Activated CD4-positive, CD25-positive, alpha-beta regulatory T cell treated with anti-CD3 and anti-CD28 coated beads, Interleukin-2, amount 50 U/mL, for 72 hours (primary cell): ENCODE data around the gene CENPU.
"Not testable (repeated sequence)": the region's sequence is repeated elsewhere in the genome, so short reads cannot be mapped to it uniquely, and the experiment has no call there.

Source experiments
- DNase-seq: peaks from one replicate; pipeline ENCODE4 v3.0.0; 2021

The CENPU gene

DNA sequence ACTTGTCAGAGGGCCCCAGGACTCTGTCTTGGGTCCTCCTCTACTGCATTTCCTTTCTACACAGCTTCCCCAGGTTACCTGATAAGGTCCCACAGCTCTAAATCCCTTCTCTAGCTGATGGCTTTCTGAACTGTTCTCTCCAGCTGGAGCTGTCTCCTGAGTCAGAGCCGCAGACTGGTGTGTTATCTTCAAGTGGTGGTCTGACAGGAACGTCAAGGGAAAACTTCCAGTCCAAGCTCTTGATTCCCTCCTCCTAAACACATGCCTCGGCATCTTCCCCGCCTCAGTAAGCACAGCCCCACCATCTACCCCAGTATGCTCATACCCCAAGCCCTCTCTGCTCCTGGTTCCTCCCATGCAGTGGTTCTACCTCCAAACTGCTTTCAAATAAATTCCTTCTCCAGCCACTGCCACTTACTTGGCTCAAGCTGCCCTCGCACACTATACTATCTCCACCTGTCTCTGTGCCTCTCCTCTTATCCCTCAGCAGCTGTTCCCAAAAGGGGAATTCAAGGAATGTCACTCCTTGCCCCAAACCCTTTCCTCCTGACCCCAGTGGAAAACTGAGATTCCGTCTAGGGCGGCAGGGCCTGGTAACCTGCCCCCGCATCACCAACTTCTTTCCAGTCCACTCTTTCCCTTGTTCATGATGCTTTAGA, 17.2 kb upstream of the CENPU start:
- no peak for DNase-seq

DNA sequence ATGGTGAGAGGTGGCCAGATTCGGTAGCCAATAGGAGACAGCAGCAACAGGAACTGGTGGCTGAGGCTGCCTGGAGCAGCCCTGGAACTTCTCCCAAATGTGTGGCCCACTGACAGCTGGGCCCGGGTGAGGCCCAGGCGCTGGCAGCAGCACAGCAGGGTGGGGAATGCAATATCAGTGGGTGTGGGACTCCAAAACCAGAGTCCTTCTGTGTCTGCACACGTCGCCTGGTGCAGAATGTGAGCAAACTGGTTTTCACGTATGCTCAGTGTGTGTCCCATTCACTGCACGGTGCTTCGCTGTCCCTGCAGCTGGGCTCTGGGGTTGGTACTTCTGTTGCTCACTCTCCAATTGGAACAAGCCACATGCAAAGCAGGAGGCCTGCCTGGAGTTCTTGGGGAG, 14.4 kb upstream of the CENPU start:
- no peak for DNase-seq

DNA sequence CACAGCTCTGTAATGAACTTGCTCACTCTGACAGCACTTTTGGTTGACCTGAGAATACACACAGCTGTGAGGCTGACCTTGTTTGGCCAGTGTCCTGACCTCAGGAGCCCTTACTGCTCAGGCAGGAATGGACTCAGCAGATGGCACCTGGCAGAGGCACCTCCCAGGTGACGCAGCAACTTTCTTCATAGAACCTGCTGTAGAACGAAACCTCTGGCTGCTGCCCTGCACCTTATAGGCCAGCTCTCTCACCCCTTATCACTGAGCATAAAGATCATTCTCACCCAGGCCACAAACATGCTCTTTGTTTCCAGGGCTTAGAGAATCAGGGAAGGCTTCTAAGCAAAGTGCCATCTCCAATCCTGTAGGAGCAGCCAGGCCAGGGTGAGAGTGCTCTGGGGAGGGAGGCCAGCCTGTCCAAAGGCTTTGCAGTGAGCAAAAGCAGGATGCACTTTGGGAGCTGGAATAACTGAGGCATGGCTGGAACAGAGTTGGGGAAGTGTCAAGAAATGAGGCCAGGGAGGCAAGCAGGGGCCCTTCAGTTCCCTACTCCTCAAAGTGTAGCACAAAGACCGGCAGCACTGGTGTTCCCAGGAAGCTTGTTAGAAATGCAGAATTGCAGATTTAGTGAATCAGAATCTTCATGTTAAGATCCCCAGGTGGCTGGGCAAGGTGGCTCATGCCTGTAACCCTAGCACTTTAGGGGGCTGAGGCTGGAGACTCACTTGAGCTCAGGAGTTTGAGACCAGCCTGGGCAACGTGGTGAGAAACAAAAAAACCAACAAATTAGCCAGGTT, 13.3 kb upstream of the CENPU start:
- DNase-seq: no peak

DNA sequence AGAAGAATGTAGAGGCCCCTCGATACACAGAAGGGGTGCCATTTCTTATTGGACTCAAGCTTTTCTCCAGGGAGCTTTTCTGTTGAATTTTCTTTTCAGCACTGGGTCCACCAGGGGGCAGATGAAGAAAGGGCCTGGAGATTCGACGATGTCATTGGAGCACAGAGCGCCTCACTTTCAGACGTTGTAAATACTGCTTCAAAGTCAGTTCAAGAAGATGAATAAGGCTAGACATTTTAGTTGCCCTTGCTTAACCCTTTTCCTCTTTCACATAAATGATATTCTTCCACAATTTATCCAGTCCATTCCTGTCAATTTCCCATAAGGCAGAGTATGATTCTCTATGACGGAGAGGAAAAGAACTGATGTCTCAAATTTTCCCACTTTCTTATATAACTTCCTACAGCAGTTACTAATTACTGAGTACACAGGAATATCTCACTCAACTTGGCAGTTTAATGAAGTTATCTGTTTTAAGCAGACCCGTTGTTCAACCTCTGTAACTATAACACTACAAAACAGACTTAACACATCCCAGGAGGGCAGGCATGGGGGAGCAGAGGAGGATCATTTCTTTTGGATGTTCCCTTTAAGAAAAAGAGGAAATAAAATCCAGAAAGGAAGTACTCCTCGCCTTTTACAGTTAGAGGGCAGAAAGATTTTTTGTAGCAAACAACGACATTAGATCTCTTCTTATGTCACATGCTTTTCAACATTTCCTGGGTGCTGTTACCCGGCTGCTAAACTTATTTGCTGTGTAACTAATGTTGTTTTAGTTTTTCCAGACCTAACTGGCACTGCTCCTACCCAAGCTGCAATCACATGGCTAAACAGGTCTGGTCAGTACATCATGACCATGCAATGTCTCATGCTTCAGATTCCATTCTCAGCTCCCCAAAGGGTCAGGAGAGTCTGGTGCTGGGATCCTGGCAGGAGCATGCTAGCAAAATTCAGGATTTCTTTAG, 12.2 kb upstream of the CENPU start:
- DNase-seq: peak; percentile 55

DNA sequence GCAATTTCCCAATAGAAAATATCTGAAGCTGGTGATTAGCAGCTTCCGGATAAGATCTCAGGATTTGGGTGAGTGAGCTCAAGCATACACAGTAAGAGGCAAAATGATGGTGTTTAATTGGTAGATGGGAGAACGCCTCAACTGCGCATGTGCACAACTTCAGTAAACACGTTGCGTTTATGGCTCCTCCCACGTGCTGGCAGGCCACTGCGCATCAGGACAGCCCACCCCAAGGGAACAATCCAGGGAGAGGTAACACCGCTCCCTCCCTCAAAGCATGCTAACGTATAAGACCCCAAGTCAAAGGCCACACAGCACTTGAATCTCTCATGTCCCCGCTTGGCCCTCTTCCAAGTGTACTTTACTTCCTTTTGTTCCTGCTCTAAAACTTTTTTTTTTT, 10.3 kb upstream of the CENPU start:
- DNase-seq: no peak

DNA sequence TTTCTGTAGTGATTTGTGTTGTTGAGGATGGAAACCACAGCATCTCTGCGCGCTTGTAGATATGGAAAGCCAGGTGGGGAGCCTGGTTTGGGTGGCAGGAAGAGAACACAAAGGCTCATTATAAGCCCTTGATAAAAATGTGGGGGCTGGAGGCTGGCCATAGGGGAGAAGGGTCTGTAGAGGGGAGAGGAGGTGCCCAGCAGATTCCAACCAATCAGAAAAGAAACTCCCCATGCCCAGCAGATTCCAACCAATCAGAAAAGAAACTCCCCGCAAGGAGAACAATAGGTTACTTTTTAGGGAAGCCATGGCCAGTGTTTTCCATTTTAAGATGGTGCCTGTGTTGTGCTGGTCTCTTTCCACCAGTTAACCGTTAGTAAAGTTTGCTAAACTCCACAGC, 9.8 kb upstream of the CENPU start:
- DNase-seq: no peak

DNA sequence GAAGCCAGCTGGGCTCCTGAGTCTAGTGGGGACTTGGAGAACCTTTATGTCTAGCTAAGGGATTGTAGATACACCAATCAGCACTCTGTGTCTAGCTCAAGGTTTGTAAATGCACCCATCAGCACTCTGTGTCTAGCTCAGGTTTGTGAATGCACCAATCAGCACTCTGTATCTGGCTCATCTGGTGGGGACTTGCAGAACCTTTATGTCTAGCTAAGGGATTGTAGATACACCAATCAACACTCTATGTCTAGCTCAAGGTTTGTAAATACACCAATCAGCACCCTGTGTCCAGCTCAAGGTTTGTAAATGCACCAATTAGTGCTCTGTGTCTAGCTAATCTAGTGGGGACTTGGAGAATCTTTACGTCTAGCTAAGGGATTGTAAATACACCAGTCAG, 7.8 kb upstream of the CENPU start:
- not testable (repeated sequence) for DNase-seq

- no peak for DNase-seq
These were observed 7.1 kb upstream of the CENPU start for GRCh38 chr4:184740980-184741391.

GRCh38 chr4:184739575-184739974, 5.7 kb upstream of the CENPU start:
- DNase-seq: not testable (repeated sequence)

- DNase-seq: no peak
These were observed 862 bp upstream of the CENPU start for GRCh38 chr4:184734758-184735157.

GRCh38 chr4:184732126-184732525, 1.8 kb downstream of the CENPU start:
- no peak for DNase-seq

GRCh38 chr4:184731056-184731455, 2.8 kb downstream of the CENPU start:
- DNase-seq: no peak

DNA sequence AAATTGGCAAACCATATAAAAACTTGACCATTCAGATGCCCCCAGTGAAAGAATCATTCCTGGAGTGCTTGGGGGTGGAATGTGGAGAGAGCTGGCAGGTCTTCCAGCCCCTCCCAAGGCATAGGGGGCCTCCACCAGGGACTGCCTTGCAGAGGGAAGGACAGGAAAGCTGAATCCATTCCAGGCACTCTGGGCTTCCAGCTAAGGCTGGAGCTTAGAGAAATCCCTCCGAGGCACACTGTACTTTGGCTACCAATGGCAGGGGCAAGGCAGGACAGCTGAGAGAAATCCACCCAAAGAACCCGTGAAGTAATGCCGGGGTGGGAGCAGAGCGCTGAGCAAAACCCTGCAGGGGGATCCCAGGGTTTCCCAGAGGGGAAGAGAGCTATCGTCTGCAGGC, 4.0 kb downstream of the CENPU start:
- no peak for DNase-seq

- no peak for DNase-seq
These were observed 5.0 kb downstream of the CENPU start for GRCh38 chr4:184728858-184729257.

GRCh38 chr4:184727430-184727829, 6.5 kb downstream of the CENPU start:
- DNase-seq: no peak

GRCh38 chr4:184722798-184723197, 11.1 kb downstream of the CENPU start:
- DNase-seq: no peak

- DNase-seq: no peak
These were observed 12.6 kb downstream of the CENPU start for GRCh38 chr4:184721254-184721653.

DNA sequence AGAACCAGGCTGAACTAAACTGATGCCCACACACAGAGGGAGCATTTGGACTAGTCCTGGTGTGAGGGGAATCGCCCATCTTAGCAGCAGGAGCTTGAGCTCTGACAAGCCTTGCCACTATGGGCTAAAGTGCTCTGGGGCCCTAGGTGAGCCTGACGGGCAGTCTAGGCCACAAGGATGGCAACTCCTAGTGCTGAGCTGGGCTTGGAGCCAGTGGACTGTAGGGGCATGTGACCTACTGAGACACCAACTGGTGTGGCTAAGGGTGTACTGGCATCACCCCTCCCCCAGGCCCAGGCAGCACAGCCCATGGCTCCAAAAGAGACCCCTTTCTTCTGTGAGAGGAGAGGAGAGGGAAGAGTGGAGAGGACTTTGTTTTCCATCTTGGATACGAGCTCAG, 14.5 kb downstream of the CENPU start:
- DNase-seq: no peak

GRCh38 chr4:184715526-184715925, 18.4 kb downstream of the CENPU start:
- no peak for DNase-seq

- DNase-seq: no peak
These were observed 20.0 kb downstream of the CENPU start for GRCh38 chr4:184713887-184714286.

DNA sequence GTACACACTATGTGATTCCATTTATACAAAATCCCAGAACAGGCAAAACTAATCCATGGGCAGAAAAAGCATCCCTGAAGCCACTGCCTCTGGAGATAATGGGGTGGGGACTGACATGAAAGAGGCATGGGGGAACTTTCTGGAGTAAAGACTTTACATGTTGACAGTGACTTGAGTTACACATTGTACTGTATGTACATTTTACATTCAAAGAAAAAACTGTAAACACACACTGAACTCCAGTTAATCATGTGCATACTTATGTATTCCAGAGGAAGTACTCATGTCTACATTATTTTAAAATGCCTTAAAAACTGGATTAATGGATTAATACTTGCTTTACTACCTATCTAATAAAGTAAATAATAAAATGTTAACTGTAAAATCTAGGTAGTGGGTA, 21.6 kb downstream of the CENPU start:
- no peak for DNase-seq

DNA sequence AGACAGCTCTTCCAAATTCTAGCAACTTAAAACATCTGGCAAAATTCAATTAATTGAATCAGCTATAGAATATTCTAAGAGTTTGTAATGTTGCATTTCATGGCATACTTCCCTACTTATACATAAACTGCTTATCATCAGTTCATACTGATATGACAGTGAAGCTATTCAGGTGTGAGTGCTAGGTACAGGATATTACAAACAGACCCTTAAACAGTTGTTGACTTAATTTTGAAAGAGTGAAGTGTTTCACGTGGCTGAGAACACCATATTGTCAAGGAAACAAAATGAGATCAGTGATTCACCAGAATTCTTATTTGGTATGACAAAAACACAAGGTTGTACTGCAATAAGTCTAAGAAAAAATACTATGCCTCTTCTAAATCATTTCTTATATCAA, 27.4 kb downstream of the CENPU start:
- DNase-seq: no peak

GRCh38 chr4:184705692-184706091, 28.2 kb downstream of the CENPU start:
- no peak for DNase-seq

DNA sequence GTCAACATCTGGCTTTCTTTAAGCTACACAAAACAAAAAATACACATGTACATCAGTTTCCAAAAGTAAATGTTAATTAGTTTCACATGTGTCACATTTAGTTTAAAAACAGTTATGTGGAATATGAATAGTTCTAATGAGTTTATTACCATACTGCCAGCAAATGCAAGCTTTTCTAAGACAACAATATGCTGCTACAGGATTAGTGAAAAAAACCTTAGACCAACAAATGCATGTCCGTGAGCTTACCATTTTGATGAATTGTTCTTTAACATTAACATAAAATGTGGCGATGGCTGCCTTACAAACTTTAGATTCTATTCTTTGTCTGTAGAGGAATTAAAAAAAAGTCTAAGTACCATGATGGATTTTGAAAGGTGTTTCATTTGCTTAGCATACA, 31.8 kb downstream of the CENPU start:
- DNase-seq: no peak
